ENCODE data around the gene DTNA.
A peak's percentile ranks its signal among the peaks of the same experiment; 100 is the strongest.
"Not testable (repeated sequence)": the region's sequence is repeated elsewhere in the genome, so short reads cannot be mapped to it uniquely, and the experiment has no call there.

Gene DTNA

GRCh38 chr18:34921226-34921625, 211.1 kb downstream of the DTNA start:
- DNase-seq (ENCODE audit: insufficient read length, low spot score) (no peak), FAIRE-seq (no peak)
- TF ChIP-seq CTCF (IDR thresholded peaks at IDR 0.05; ENCODE audit: insufficient read depth, missing control alignments) = no peak

GRCh38 chr18:34921811-34922385, 211.8 kb downstream of the DTNA start:
- TF ChIP-seq CTCF (IDR thresholded peaks at IDR 0.05; ENCODE audit: insufficient read depth, missing control alignments) = no peak
- FAIRE-seq (no peak), DNase-seq (ENCODE audit: insufficient read length, low spot score) (no peak)

GRCh38 chr18:34922594-34922993, 212.5 kb downstream of the DTNA start:
- not testable (repeated sequence) for FAIRE-seq; DNase-seq (ENCODE audit: insufficient read length, low spot score)

GRCh38 chr18:34923911-34924310, 213.8 kb downstream of the DTNA start:
- TF ChIP-seq CTCF (IDR thresholded peaks at IDR 0.05; ENCODE audit: insufficient read depth, missing control alignments) = no peak
- FAIRE-seq = peak; percentile 25
- no peak for DNase-seq (ENCODE audit: insufficient read length, low spot score)

- no peak for FAIRE-seq
- no peak for DNase-seq (ENCODE audit: insufficient read length, low spot score)
- TF ChIP-seq CTCF (IDR thresholded peaks at IDR 0.05; ENCODE audit: insufficient read depth, missing control alignments) = no peak
Observed at GRCh38 chr18:34926683-34927082, 216.6 kb downstream of the DTNA start.

- FAIRE-seq (no peak), DNase-seq (ENCODE audit: insufficient read length, low spot score) (no peak)
- no peak for TF ChIP-seq CTCF (IDR thresholded peaks at IDR 0.05; ENCODE audit: insufficient read depth, missing control alignments)
Observed at GRCh38 chr18:34928088-34928753, 218.1 kb downstream of the DTNA start.

GRCh38 chr18:34928754-34929335, 218.7 kb downstream of the DTNA start:
- no peak for DNase-seq (ENCODE audit: insufficient read length, low spot score)
- TF ChIP-seq CTCF (IDR thresholded peaks at IDR 0.05; ENCODE audit: insufficient read depth, missing control alignments) = no peak
- no peak for FAIRE-seq
